Activated CD8-positive, alpha-beta memory T cell treated with anti-CD3 and anti-CD28 coated beads for 48 hours (primary cell): ENCODE data around the gene FBRSL1.
A peak's percentile ranks its signal among the peaks of the same experiment; 100 is the strongest.

Experiments
- DNase-seq, 3 experiments: peaks; one replicate each; pipeline ENCODE4 v3.0.0-alpha.2; 2020; ENCODE audit warnings: low read depth in 2 of 3, low spot score in 2 of 3

Gene FBRSL1

GRCh38 chr12:132495629-132496357 is 5.8 kb downstream of the FBRSL1 start:
- no peak for DNase-seq

- DNase-seq = no peak
Measured at GRCh38 chr12:132496358-132496669, 6.4 kb downstream of the FBRSL1 start.

GRCh38 chr12:132496710-132497109 is 6.8 kb downstream of the FBRSL1 start:
- DNase-seq = no peak

GRCh38 chr12:132497514-132498405 is 7.8 kb downstream of the FBRSL1 start:
- no peak for DNase-seq

- no peak for DNase-seq
Measured at GRCh38 chr12:132498931-132499330, 9.0 kb downstream of the FBRSL1 start.

- DNase-seq = no peak
Measured at GRCh38 chr12:132500142-132500855, 10.3 kb downstream of the FBRSL1 start.

GRCh38 chr12:132500856-132501180 is 10.9 kb downstream of the FBRSL1 start:
- DNase-seq = no peak

GRCh38 chr12:132501204-132501940 is 11.4 kb downstream of the FBRSL1 start:
- DNase-seq = no peak

- DNase-seq = no peak
Measured at GRCh38 chr12:132502149-132502881, 12.4 kb downstream of the FBRSL1 start.

GRCh38 chr12:132502882-132503193 is 12.9 kb downstream of the FBRSL1 start:
- no peak for DNase-seq

GRCh38 chr12:132503618-132504204 is 13.8 kb downstream of the FBRSL1 start:
- no peak for DNase-seq

- DNase-seq = no peak
Measured at GRCh38 chr12:132505105-132505851, 15.3 kb downstream of the FBRSL1 start.

GRCh38 chr12:132505852-132506219 is 15.9 kb downstream of the FBRSL1 start:
- DNase-seq = no peak

- DNase-seq = peak in 1 of 3 experiments; percentile 45
Measured at GRCh38 chr12:132506328-132507160, 16.6 kb downstream of the FBRSL1 start.

GRCh38 chr12:132507161-132507538 is 17.2 kb downstream of the FBRSL1 start:
- DNase-seq = no peak

- DNase-seq = no peak
Measured at GRCh38 chr12:132507656-132508490, 17.9 kb downstream of the FBRSL1 start.

- DNase-seq = no peak
Measured at GRCh38 chr12:132508491-132508740, 18.5 kb downstream of the FBRSL1 start.
